Loucy (cell line): Measurements from ENCODE around the gene FAF2.
A peak's percentile ranks its signal among the peaks of the same experiment; 100 is the strongest.

Experiments used
- H2AFZ ChIP-seq: fragments of 200-600 bp; sonication (generic); 2 replicates; pipeline ENCODE4 v1.6.0; 2016; ENCODE audit warnings: antibody characterized with exemption, mild to moderate bottlenecking, low read length, moderate library complexity
- H3F3A ChIP-seq: fragments of 200-600 bp; 2 replicates; pipeline ENCODE4 v1.6.0; 2016; ENCODE audit warnings: antibody characterized with exemption, low read depth, mild to moderate bottlenecking
- H3K27me3 ChIP-seq: fragments of 200-600 bp; sonication (generic); 2 replicates; pipeline ENCODE4 v1.6.1; 2014; ENCODE audit warnings: low read length, mild to moderate bottlenecking; ENCODE audit not compliant: insufficient read depth, poor library complexity, severe bottlenecking
- H3K36me3 ChIP-seq: fragments of 200-600 bp; sonication (generic); 2 replicates; pipeline ENCODE4 v1.6.1; 2016; ENCODE audit warnings: low read length; ENCODE audit not compliant: insufficient read depth
- H3K4me1 ChIP-seq: fragments of 200-600 bp; sonication (generic); 2 replicates; pipeline ENCODE4 v1.5.1; 2014; ENCODE audit warnings: low read length, mild to moderate bottlenecking; ENCODE audit not compliant: insufficient read depth, poor library complexity, severe bottlenecking
- H3K4me2 ChIP-seq: fragments of 200-600 bp; sonication (generic); 2 replicates; pipeline ENCODE4 v1.6.0; 2014; ENCODE audit warnings: antibody characterized with exemption, low read length, low read depth, mild to moderate bottlenecking; ENCODE audit not compliant: poor library complexity, severe bottlenecking
- H3K4me3 ChIP-seq: fragments of 200-600 bp; sonication (generic); 2 replicates; pipeline ENCODE4 v1.5.1; 2014; ENCODE audit warnings: low read length, mild to moderate bottlenecking, mixed read lengths; ENCODE audit not compliant: poor library complexity, severe bottlenecking
- H3K79me2 ChIP-seq: fragments of 200-600 bp; sonication (generic); 2 replicates; pipeline ENCODE4 v1.6.1; 2014; ENCODE audit warnings: low read length; ENCODE audit not compliant: insufficient read depth
- H3K9ac ChIP-seq: fragments of 200-600 bp; sonication (generic); 2 replicates; pipeline ENCODE4 v1.6.0; 2014; ENCODE audit warnings: mild to moderate bottlenecking, low read depth, low read length, moderate library complexity; ENCODE audit not compliant: poor library complexity, severe bottlenecking
- H3K9me2 ChIP-seq: fragments of 200-600 bp; sonication (generic); replicated peaks from 2 replicates; pipeline ENCODE4 v1.6.1; 2016; ENCODE audit warnings: low read depth, low read length, mixed read lengths
- H3K9me3 ChIP-seq: fragments of 200-600 bp; sonication (generic); 2 replicates; pipeline ENCODE4 v1.6.1; 2014; ENCODE audit warnings: mild to moderate bottlenecking, antibody characterized with exemption, low read length, low read depth; ENCODE audit not compliant: insufficient read depth
- H4K20me1 ChIP-seq: fragments of 200-600 bp; sonication (generic); 2 replicates; pipeline ENCODE4 v1.6.0; 2014; ENCODE audit warnings: antibody characterized with exemption, low read length, mild to moderate bottlenecking; ENCODE audit not compliant: insufficient read depth, poor library complexity, severe bottlenecking
- EZH2phosphoT487 ChIP-seq: fragments of 200-600 bp; IDR thresholded peaks from 2 replicates; pipeline ENCODE4 v1.6.1; 2018; ENCODE audit warnings: antibody characterized with exemption, mild to moderate bottlenecking, moderate library complexity, borderline replicate concordance
- TF ChIP-seq, protein P1 (sequence below): fragments of 200-600 bp; sonication (generic); conservative IDR thresholded peaks from 2 replicates; pipeline ENCODE4 v1.5.1; 2014; ENCODE audit warnings: mild to moderate bottlenecking, antibody characterized with exemption, low read length

The FAF2 gene

DNA sequence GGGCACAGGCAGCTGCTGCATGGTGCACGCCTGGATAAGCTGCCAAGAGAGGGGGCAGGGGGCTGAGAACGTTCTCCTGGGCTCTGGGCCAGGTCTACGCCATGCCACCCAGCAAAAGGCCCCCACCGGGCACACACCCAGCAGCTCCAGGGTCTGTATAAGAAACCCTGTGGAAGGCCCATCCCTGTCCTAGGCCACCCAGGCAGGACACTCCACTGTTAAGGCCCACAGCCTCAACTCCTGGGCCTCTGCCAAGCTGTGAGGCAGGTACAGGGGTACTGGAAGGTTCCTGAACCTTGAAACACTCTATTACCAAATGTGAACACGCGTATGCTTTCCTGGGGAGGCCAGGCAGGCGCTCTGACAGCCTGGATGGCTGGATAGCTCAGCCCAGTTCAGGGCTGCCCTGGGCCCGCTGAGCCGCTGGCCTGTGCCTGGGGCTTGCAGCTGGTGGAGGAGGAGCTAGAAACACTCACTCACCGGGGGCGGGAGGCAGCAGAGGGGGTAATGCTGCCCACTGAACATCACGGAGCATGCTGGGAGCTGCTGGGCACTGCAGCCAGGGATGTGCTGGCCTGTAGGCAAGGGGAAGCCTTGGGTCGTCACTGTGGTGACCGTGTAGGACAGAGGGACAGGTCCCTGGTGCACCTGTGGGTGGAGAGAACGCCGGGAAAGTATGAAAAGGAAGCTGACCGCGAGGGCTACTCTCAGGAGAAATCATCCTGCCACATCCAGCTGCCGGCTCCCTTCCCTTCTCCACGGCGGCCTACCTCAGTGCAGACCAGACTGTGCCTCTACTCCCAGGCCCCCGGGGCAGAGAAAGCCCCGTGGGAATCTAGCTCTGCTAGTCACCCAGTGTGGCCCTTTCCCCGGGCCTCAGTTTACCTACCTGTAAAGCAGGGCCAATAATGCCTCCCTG lies 83.1 kb downstream of the FAF2 start:
- H3K4me1 ChIP-seq = peaks cover 27% of the 10 kb centered on the region
- no peaks in the 10 kb centered on the region for H3K9me2 ChIP-seq
- no peaks in the 10 kb centered on the region for H3K9me3 ChIP-seq
- no peak for TF ChIP-seq EZH2phosphoT487
- TF ChIP-seq, protein P1, sequence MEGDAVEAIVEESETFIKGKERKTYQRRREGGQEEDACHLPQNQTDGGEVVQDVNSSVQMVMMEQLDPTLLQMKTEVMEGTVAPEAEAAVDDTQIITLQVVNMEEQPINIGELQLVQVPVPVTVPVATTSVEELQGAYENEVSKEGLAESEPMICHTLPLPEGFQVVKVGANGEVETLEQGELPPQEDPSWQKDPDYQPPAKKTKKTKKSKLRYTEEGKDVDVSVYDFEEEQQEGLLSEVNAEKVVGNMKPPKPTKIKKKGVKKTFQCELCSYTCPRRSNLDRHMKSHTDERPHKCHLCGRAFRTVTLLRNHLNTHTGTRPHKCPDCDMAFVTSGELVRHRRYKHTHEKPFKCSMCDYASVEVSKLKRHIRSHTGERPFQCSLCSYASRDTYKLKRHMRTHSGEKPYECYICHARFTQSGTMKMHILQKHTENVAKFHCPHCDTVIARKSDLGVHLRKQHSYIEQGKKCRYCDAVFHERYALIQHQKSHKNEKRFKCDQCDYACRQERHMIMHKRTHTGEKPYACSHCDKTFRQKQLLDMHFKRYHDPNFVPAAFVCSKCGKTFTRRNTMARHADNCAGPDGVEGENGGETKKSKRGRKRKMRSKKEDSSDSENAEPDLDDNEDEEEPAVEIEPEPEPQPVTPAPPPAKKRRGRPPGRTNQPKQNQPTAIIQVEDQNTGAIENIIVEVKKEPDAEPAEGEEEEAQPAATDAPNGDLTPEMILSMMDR = no peak
- peak overlapping the region; percentile 92 for H3K4me2 ChIP-seq
- H2AFZ ChIP-seq = no peak overlapping the region
- peak overlapping the region; percentile 71 for H3K4me3 ChIP-seq
- peaks cover 28% of the 10 kb centered on the region; the same call in 1 of the 2 replicates for H3K36me3 ChIP-seq
- peaks cover 42% of the 10 kb centered on the region for H4K20me1 ChIP-seq
- peaks cover 6% of the 10 kb centered on the region for H3K27me3 ChIP-seq
- H3K79me2 ChIP-seq = peaks cover 67% of the 10 kb centered on the region
- H3F3A ChIP-seq = no peaks in the 10 kb centered on the region; the same call in 1 of the 2 replicates
- peak overlapping the region; percentile 99 for H3K9ac ChIP-seq

DNA sequence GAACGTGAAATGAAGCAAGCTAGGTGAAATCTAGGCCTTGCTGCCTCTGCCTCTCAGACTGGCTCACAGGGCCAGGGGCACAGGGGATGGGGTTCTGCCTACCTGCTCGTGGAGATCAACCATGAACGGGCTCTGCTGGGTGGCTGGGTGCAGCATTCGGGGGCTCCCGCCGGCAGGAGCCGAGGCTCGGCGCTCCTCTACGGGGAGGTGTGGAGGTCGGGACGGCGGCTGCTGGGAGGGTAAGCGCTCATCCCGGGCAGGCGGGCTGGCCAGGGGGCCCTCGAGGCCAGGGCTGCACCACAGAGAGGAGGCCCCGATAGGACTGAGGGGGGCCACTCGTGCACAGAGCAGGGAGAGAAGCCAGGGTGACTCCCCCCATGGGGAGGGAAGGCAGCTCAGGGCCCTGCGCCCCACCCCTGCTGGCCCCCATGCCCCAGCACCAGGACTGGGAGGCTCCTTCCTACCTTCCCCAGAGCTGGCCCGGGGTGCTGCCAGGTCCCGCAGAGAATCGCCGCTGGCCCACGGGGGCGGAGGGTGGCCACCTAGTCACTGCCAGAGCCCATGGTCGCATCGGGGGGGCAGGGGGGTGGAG lies 83.8 kb downstream of the FAF2 start:
- Histone ChIP-seq H3K79me2 (peaks cover 72% of the 10 kb centered on the region), H3K9me3 (no peaks in the 10 kb centered on the region), H3K4me3 (peak overlapping the region; percentile 71), H3K4me2 (peak overlapping the region; percentile 92), H3K36me3 (peaks cover 28% of the 10 kb centered on the region; the same call in 1 of the 2 replicates), H3K9ac (peak overlapping the region; percentile 99), H4K20me1 (peaks cover 42% of the 10 kb centered on the region), H3F3A (no peaks in the 10 kb centered on the region; the same call in 1 of the 2 replicates), H2AFZ (no peak overlapping the region), H3K9me2 (no peaks in the 10 kb centered on the region), H3K27me3 (peaks cover 6% of the 10 kb centered on the region), H3K4me1 (peaks cover 27% of the 10 kb centered on the region)
- no peak for TF ChIP-seq EZH2phosphoT487
- TF ChIP-seq, protein P1 = no peak

GRCh38 chr5:176532795-176533194 lies 84.6 kb downstream of the FAF2 start:
- Histone ChIP-seq H3K4me2 (peak overlapping the region; percentile 92), H3K79me2 (peaks cover 72% of the 10 kb centered on the region), H4K20me1 (peaks cover 41% of the 10 kb centered on the region), H3K4me3 (peak overlapping the region; percentile 85), H2AFZ (no peak overlapping the region), H3F3A (no peaks in the 10 kb centered on the region; the same call in 1 of the 2 replicates), H3K36me3 (peaks cover 28% of the 10 kb centered on the region; the same call in 1 of the 2 replicates), H3K9me3 (no peaks in the 10 kb centered on the region), H3K9ac (peak overlapping the region; percentile 99), H3K27me3 (peaks cover 6% of the 10 kb centered on the region), H3K9me2 (no peaks in the 10 kb centered on the region), H3K4me1 (peaks cover 27% of the 10 kb centered on the region)
- no peak for TF ChIP-seq EZH2phosphoT487
- TF ChIP-seq, protein P1 = no peak
